SK-N-MC (cell line): ENCODE measurements around the gene KRTCAP3.

ENCODE experiments used
- EZH2 ChIP-seq: fragments of 200-600 bp; sonication (generic); IDR thresholded peaks from one replicate; pipeline ENCODE4 v1.6.1; 2017; ENCODE audit warnings: antibody characterized with exemption
- POLR2AphosphoS5 ChIP-seq: IDR thresholded peaks from 2 replicates; pipeline ENCODE4 v1.6.1; 2012; ENCODE audit warnings: mild to moderate bottlenecking, low read depth, low read length, borderline replicate concordance

DNA sequence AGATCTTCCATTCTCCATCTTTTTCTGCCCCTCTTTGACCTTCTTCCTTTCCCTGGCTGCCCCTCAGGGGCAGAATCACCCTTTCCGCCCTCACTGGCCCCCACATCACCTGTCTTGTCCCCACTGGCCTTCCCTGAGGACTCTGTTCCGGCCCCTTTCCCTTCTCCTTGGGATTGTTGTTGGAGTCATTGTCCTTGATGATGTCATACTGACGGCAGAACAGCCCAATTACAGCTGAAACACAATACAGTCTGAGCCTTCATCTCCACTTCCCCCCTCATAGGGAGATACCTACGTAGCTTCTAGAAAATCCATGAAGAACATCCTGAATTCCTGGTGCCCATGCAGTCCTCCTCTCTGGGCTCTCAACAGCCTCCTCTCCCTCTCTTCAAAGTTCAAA lies 50.4 kb downstream of the KRTCAP3 start:
- TF ChIP-seq EZH2 (no peak), POLR2AphosphoS5 (no peak)
